Measurements from ENCODE around the gene ACP2.

Gene ACP2

GRCh38 chr11:47259232-47259977 is 10.8 kb upstream of the ACP2 start:
- DNase-seq (ENCODE audit: low read depth): no peak
- peak; percentile 88 for TF ChIP-seq CTCF (conservative IDR thresholded peaks at IDR 0.05; ENCODE audit: low read depth, low read length)
- no peak overlapping the region for H3K4me3 ChIP-seq (ENCODE audit: low read length)

- DNase-seq (ENCODE audit: low read depth): no peak
- H3K4me3 ChIP-seq (ENCODE audit: low read length): no peak overlapping the region
- no peak for TF ChIP-seq CTCF (conservative IDR thresholded peaks at IDR 0.05; ENCODE audit: low read depth, low read length)
These were observed 9.8 kb upstream of the ACP2 start for GRCh38 chr11:47258317-47258902.

- no peak for DNase-seq (ENCODE audit: low read depth)
- peak within 1 kb of the TSS; percentile 22 for H3K4me3 ChIP-seq (ENCODE audit: low read length)
- peak; percentile 75 for TF ChIP-seq CTCF (conservative IDR thresholded peaks at IDR 0.05; ENCODE audit: low read depth, low read length)
These were observed 9.1 kb upstream of the ACP2 start, which contains the start of gene NR1H3 for GRCh38 chr11:47257517-47258316. TSS of gene NR1H3 (plus strand) at chr11:47257996. CDS start at chr11:47259217, 1,221 bp downstream.

GRCh38 chr11:47257177-47257516 is 8.5 kb upstream of the ACP2 start:
- TF ChIP-seq CTCF (conservative IDR thresholded peaks at IDR 0.05; ENCODE audit: low read depth, low read length): no peak
- DNase-seq (ENCODE audit: low read depth): no peak
- peak overlapping the region; percentile 22 for H3K4me3 ChIP-seq (ENCODE audit: low read length)

GRCh38 chr11:47256374-47256773 is 7.8 kb upstream of the ACP2 start:
- no peak for DNase-seq (ENCODE audit: low read depth)
- H3K4me3 ChIP-seq (ENCODE audit: low read length): no peak overlapping the region
- TF ChIP-seq CTCF (conservative IDR thresholded peaks at IDR 0.05; ENCODE audit: low read depth, low read length): no peak

GRCh38 chr11:47254386-47254785 is 5.8 kb upstream of the ACP2 start:
- DNase-seq (ENCODE audit: low read depth): no peak
- no peak for TF ChIP-seq CTCF (conservative IDR thresholded peaks at IDR 0.05; ENCODE audit: low read depth, low read length)
- H3K4me3 ChIP-seq (ENCODE audit: low read length): no peak overlapping the region

Measured in retinal pigment epithelial cell (primary cell).